HG03097 (cell line): ENCODE measurements around the gene SERGEF.
"Not testable (repeated sequence)": the region's sequence is repeated elsewhere in the genome, so short reads cannot be mapped to it uniquely, and the experiment has no call there.

Source experiments
- ATAC-seq: cut with Tn5 transposase; IDR thresholded peaks from one replicate; pipeline ENCODE4 v1.9.1; 2021; ENCODE audit not compliant: unreplicated experiment, low FRiP score

The SERGEF gene

DNA sequence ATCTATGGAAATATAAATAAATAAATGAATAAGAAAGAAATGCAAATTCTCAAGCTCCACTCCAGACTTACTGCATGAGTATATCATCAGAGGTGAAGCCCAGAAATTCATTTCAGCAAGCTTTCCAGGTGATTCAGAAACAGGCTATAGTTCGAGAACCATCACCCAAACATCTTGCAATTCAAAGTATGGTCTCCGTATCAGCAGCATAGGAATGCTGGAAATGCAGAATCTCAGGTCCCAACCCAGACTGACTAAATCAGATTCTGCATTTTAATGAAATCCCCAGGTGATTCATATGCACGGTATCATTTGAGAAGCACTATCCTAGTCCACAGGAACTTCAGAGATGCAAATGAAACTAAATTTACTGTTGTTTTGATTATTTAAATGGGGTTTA, 95.3 kb downstream of the SERGEF start:
- no peak for ATAC-seq

DNA sequence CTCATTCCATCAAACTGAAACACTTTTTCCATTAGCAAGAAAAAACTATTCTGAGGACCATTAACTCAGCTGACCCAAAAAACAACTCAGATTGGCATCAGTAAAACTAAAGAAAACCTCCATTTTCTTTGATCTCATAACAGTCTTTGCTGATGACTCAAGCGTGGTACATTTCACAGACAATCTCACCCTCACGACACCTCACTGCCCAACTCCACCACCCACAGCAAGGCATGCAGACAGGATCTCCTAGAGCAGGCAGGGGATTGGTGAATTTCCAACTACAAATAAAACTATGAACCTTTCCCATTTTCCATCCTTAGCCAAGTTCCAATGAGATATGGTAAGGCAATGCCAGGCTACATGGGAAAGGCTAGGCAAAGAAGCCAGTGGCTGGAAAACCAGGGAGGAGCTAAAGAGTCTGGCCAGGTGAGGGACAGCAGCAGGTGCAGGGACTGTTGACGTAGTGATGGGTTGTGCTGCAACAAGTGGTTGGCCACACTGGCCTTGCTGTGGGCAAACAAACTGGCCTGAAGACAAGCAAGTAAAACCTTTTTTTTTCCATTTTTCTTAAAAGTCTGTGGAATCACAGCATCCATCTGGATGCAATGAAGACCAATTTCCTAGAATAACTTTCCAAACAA, 97.2 kb downstream of the SERGEF start:
- no peak for ATAC-seq

DNA sequence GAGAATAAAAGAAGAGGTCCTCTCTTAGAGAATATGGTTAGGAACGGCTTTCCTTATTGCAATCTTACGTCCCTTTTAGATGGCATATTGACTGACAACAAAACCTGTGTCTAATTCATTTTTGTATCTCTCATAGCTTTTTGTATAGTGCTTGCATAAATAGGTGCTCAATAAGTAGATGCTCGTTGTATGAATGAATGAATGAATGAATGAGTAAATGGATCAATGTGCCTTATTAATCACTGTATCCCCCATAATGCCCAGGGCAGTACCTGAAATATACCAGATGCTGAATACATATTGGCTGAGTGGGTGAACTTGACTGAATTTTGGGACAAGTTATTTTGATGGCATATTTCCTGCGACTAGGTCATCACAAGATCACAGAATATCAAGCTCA, 97.9 kb downstream of the SERGEF start:
- ATAC-seq: no peak

DNA sequence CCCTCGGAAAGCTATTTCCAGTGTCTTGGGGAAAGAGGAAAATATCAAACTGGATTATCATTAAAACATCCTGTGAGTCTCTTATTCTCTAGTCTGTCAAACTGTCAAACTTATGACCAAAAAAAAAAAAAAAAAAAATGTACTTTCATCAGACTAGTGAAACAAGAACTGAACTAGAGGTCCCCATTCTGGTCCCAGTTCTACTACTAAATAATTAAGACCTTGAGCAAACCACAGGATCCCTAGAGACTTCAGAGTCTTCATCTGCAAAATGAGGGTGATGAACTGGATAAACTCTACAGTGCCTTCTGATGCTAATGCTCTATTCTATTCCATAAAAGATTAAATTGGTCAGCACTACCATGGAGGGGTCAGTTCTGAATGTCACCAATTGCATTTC, 105.8 kb downstream of the SERGEF start:
- no peak for ATAC-seq

DNA sequence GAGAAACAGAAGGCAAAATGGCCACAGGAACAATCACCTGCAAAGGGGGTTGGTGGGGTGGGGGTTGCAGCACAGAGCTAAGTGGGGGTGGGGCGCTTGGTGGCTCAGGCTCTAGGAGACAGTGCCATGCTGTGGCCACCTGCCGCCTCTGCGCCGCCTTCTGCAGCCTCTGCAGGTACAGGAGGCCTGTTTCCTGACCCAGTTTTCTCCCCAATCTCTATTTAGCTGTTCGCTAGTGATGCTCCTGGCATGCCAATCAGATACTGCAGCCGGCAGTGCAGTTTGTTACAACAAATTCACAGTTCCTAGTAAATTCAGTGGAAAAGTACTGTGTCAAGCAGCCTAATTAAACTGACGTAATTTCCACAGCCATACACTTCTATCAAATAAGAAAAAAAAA, 106.4 kb downstream of the SERGEF start:
- no peak for ATAC-seq

DNA sequence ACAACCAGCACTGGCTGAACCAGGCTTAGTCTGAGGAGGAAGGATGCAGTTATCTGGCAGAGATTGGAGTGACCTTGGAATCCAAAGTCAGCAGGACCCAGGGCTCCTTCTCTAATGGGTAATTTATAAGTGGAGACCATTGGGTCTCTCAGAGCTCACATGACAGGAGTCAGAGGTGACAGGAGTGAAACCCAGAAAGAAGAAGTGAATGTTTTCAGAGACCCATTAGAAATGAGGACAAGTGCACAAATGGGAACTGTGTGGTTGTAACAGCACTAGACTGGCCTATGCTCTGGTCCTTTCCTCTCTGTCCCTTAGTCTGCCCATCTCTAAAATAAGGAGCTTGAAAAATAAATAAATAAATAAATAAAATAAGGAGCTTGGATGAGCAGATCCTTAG, 107.4 kb downstream of the SERGEF start:
- peak; percentile 63 for ATAC-seq

DNA sequence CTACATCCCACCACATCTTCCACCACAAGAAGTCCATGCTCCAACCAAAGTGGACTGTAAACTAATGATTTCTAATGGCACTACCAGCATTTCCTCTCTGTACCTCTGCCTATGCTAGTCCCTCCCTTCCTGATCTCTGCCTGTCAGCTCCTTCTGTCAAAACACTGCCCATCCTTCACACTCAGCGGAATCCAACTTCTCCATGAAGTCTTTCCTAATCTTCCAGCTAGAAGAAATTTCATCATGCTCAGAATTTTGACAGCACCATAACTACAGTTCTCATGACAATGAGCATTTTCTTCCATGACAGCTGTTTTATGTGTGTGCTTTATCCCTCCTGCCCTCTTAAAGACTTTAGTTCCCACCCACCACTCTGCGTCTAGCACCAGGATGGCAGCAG, 111.4 kb downstream of the SERGEF start:
- no peak for ATAC-seq

DNA sequence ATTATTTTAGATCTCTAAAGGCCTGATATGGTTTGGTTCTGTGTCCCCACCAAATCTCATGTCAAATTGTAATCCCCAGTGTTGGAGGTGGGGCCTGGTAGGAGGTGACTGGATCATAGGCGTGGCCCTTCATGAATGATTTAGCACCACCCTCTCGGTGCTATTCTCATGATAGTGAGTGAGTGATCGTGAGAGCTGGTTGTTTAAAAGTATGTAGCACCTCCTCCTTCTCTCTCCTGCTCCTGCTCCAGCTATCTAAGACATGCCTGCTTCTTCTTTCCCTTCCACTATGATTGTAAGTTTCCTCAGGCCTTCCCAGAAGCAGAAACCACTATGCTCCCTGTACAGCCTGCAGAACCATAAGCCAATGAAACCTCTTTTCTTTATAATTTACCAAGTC, 114.1 kb downstream of the SERGEF start:
- no peak for ATAC-seq

DNA sequence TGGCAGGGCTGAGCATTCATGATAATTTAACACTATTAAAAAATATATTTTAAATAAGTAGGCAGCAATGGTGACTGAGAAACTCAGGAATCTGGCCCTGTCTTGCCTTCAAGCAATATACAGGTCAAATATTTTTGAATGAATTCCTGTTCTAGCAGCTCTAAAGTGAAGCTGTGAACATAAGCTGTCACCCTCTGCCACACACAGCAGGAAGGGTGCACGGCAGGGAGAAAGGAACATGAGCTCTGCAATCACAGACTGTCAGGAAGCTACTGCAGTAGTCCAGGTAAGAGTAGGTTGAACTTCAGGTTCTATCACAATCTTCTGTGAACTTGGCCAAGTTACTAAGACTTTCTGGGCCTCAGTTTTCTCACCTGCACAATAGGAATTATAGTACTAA, 114.8 kb downstream of the SERGEF start:
- no peak for ATAC-seq

DNA sequence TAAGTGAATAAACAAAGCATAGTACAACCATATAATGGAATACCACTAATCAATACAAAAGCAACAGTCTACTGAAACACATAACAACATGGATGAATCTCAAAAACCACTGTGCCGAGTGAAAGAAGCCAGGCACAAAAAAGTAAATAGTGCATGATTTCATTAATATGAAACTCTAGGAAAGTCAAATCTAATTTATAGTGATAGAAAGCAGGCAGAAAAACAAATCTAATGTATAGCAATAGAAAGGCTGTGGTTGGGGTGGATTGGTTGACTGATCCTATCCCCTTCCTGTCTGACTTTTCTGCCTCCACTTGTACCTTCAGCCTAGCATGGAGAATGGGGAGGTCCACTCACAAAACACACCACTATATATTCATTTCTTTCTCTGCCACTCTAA, 115.4 kb downstream of the SERGEF start:
- ATAC-seq: no peak

DNA sequence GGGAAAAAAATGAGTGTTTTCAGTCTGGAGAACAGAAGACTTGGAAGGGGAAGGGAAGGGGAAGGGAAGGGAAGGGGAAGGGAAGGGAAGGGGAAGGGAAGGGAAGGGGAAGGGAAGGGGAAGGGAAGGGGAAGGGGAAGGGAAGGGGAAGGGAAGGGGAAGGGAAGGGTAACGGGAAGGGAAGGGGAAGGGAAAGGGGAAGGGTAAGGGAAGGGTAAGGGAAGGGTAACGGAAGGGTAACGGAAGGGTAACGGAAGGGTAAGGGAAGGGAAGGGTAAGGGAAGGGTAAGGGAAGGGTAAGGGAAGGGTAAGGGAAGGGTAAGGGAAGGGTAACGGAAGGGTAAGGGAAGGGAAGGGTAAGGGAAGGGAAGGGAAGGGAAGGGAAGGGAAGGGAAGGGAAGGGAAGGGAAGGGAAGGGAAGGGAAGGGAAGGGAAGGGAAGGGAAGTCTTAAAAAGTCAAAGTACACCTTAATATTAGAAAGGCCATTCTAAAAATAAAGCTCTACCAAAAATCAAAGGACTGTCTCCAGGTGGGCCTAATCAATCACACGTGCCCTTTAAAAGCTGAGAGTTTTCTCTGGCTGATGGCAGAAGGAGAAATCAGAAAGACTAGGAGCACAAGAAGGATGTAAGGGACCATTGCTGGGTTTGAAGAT, 116.2 kb downstream of the SERGEF start:
- not testable (repeated sequence) for ATAC-seq

DNA sequence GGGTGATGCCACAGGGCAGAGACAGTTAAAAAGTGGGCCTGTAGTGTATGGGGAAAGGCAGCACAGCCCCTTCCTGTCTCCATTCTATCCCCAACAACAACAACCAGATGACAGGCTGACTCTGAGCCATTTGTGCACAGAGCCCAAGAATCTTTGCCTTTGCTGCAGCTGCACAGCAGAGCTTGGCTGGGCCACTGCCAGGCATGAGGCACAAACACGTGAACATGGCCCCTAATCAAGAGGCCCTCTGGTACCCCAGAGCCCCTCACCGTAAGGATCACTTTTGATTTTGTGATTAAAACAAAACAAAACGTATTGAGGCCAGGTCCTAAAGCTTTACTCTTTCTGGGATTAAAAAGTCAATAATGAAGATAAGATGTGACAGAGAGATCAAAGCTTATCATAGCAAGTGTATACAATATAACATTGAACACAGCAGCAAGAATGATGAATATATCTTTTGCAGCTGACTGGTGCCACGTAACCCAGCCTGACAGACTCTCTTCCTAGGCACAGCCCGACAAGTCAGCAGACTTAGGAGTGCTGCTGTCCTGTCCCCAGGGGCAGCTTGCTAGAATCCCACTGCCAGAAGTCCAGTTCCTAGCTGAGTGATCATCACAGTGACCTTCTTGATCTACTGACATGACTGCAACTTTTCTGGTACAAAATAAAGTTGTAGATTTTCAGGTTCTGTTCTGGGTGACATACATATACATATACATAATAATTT, 117.8 kb downstream of the SERGEF start:
- ATAC-seq: no peak

DNA sequence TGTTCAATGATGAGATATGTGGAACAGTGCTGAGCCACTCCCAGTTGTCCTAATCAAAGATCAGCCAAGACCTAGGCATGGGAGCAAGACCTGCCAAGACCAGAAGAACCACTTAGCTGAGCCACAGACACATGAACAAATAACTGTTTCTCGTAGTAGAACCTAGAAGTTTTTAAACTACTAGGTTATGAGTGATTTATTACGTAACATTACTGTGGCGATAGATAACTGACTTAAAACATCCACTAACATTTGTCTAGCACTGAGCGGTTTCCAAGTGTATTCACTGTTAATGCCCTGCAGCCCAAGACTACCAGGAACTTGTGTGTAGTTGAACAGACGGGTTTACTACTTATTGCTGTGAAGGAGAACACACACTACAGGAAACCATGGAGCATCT, 120.4 kb downstream of the SERGEF start:
- no peak for ATAC-seq

DNA sequence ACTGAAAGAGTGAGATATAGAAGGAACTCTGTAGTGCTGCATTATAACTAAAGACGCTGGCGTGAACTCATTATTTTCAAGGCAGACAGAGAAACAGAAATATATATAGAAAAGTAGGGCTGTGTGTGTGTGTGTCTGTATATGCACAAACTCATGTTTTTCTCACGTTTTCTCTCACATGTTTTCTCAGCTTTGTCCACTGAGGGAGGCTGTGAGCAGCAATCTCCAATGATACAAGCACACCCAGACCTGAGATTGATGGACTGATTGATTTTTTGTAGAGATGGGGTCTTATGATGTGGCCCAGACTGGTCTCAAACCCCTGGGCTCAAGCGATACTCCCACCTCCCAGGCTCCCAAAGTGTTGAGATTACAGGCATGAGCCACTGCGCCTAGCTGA, 122.5 kb downstream of the SERGEF start:
- ATAC-seq: no peak

DNA sequence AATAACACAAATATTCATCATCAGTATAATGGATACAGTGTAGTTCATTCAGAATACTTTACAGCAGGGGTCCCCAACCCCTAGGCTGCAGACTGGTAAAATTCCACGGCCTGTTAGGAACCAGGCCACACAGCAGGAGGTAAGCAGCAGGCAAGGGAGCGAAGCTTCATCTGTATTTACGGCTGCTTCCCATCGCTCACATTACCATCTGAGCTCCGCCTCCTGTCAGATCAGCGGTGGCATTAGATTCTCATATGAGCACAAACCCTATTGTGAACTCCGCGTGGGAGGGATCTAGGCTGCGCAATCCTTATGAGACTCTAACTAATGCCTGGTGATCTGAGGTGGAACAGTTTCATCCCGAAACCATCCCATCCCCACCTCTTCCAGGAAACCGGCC, 125.1 kb downstream of the SERGEF start:
- no peak for ATAC-seq

DNA sequence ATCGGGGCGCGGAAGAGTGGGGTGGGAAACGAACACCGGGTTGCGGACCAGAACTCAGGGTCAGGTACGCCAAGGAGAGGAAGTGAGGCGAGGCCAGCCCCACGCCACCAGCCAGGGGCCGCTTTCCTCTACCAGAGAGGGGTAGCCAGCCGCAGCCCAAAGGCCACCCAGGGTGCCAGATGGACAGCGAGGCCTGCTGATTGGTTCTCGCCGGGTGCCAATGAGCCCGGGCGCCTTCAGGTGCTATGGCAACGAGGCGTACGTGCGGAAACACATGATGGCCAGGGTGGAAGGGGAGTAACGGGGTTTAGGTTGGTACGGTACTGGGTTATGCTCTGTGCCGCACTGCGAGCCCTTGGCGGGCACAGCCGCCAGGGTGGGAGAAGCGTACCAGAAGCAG, 128.9 kb downstream of the SERGEF start:
- ATAC-seq: no peak

DNA sequence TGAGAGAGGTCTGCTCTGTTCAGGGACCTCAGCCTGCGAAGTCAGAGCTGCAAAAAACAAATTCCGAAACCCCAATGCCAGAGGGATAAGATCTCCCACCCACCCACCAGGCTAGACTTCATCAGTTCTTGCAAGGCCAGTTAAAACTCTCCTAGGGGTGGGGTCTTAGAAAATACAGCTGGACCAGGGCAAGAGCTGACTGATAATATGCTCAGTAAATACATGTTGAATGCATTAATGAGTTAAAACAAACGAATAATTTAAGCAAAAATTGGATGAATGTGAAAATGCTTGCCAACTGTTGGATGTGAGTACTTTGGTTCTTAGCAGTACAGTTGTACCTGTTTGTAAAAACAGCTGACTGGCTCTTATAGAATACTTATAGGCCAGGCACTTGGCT, 129.8 kb downstream of the SERGEF start:
- no peak for ATAC-seq

DNA sequence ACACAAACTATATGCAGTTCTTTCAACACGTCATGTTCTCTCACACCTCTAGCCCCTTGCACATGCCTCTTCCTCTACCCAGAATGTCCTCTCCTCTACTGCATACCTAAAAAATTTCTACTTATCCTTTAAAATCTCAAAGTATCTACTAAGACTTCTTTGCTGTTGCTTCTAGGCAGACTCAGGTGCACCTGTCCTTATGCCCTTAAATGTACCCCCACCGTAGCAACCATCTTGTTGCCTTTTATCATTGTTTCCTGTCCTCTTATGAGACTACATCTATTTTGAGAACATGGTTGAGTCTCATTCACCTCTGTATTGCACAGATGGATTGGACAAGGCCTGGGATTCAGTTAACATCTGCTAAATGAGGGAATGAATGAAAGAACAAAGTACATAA, 134.1 kb downstream of the SERGEF start:
- no peak for ATAC-seq

DNA sequence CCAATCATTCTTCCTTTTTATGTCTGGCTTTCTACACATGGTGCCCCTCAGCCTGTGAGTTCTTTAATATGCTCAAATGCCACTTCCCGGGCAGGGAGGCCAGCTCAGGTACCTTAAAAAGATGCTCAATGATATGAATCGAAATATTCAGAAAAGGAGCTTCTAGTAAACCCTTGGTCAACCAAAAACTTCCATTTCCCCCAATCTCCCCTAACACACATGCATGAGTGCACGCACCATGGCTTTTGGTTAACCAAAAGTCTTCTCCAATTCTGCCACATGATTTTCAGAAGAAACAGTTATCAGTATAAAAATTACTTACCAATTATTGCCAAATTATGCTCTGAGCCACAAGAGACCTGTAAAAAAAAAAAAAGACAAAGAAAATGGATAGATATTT, 135.0 kb downstream of the SERGEF start:
- ATAC-seq: no peak

DNA sequence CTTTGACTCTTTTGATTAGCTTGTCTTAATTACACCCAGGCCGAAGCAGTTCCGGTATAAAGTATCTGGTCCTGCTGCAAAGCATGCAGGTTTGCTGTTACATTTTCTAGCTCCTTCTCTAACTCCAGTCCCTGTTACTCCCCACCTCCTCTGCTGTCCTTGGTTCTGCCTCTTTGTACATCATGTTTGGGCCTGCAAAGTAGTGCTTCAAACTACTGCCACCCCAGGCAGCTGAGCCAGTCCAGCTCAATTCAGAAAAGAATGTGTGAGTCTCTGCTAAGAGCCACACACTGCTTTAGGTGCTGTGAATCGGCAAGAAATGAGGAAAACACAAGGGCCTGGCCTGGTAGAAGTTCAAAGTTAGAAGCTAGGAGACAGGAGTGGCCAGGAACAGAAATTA, 136.0 kb downstream of the SERGEF start:
- ATAC-seq: no peak

DNA sequence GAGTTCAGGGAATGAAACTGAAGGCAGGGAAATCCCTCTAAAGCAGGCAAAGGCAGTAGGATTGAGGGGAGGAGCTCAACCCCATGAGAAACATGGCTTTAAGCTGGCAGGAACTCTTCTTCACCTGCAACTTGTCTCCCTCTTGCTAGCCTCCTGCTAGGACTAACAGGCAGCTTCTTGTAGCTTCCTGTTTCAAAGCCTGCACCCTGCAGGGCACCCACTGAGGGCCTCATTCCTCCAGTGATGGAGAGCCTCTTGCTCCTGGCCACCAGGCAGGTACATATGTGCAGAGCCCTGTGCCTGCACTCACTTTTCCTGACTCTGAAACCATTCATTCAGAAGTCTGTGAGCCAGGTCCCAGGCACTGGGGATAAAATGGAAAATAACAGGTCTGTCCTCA, 137.0 kb downstream of the SERGEF start:
- no peak for ATAC-seq

DNA sequence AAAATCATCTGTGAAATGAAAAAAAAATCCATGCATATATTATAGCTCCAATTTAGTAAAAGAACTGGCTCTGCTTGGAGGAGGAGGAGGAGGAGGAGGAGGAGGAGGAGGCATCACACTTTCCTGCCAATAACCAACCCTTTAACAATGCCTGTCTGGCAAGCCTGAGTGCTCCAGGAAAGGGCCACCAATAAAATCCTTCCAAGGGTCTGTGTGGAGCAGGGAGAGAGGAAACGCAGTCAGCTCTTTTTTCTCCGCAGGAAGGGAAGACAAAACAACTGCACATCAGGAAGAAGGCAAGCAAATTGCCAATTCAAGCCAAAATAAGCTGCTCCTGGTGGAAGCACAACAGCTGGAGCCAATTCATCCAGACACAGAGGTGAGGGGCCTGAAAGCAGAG, 139.3 kb downstream of the SERGEF start:
- ATAC-seq: no peak
